SU-DHL-6 (cell line): ENCODE measurements around the gene CRISP2.

Experiments
- EZH2phosphoT487 ChIP-seq: fragments of 200-600 bp; sonication (generic), shearing (Covaris generic); conservative IDR thresholded peaks from 2 replicates; pipeline ENCODE4 v1.6.1; 2018; ENCODE audit warnings: mild to moderate bottlenecking, antibody characterized with exemption, low read length, moderate library complexity, mixed read lengths
- TF ChIP-seq, protein P1 (sequence below): fragments of 200-600 bp; sonication (generic); IDR thresholded peaks from one replicate; pipeline ENCODE4 v1.5.1; 2017; ENCODE audit warnings: antibody characterized with exemption, mild to moderate bottlenecking, low read length, moderate library complexity; ENCODE audit not compliant: insufficient read depth, poor library complexity, severe bottlenecking

DNA sequence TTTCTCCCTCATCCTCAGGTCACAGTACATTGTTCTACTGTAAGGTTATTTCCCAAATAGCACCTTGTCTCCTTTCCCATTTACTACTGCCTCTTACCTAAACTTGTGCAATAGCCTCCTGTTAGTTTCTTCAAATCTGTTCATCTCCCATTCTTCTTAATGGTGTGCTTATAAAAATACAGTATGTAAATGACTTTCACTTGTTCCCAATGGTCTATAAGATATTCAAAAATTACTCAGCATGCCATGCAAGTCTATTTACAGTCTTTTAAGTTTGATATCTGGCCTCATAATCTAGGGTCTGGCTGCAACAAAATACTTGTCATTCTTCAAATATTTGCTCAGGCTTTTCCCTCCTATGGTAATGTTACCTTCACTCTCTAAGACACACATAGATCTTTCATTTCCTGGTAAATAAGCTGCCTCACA lies 45.2 kb downstream of the CRISP2 start:
- TF ChIP-seq, protein P1, sequence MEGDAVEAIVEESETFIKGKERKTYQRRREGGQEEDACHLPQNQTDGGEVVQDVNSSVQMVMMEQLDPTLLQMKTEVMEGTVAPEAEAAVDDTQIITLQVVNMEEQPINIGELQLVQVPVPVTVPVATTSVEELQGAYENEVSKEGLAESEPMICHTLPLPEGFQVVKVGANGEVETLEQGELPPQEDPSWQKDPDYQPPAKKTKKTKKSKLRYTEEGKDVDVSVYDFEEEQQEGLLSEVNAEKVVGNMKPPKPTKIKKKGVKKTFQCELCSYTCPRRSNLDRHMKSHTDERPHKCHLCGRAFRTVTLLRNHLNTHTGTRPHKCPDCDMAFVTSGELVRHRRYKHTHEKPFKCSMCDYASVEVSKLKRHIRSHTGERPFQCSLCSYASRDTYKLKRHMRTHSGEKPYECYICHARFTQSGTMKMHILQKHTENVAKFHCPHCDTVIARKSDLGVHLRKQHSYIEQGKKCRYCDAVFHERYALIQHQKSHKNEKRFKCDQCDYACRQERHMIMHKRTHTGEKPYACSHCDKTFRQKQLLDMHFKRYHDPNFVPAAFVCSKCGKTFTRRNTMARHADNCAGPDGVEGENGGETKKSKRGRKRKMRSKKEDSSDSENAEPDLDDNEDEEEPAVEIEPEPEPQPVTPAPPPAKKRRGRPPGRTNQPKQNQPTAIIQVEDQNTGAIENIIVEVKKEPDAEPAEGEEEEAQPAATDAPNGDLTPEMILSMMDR, result no peak
- TF ChIP-seq EZH2phosphoT487, result no peak
